Hematopoietic multipotent progenitor cell treated with erythropoietin and hydrocortisone succinate and interleukin-3 and kit ligand, for 8 days (in vitro differentiated cells): ENCODE results near the gene MIEN1.
A peak's percentile ranks its signal among the peaks of the same experiment; 100 is the strongest.
"Not testable (repeated sequence)": the region's sequence is repeated elsewhere in the genome, so short reads cannot be mapped to it uniquely, and the experiment has no call there.

Experiments
- DNase-seq: peaks from one replicate; pipeline ENCODE4 v3.0.0-alpha.2; 2015

Gene MIEN1

DNA sequence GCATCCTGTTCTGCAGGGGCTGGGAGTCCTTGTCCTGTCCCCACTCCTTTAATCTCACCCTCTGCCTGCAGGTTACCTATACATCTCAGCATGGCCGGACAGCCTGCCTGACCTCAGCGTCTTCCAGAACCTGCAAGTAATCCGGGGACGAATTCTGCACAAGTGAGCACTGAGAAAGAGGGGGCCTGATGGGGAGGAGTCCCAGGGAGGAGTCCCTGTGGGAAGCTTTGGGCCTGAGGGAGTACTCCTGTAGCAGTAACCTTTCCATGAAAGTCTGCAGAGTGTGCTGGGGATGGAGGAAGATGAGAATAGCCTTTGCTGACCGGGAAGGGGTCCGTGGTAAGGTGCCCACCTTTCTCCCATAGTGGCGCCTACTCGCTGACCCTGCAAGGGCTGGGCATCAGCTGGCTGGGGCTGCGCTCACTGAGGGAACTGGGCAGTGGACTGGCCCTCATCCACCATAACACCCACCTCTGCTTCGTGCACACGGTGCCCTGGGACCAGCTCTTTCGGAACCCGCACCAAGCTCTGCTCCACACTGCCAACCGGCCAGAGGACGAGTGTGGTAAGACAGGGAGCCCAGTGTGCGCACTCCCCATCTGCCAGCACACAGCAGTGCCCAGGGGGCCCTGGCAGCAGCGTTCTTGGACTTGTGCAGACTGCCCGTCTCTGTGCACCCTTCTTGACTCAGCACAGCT lies 14.8 kb downstream of the MIEN1 start:
- DNase-seq: no peak

DNA sequence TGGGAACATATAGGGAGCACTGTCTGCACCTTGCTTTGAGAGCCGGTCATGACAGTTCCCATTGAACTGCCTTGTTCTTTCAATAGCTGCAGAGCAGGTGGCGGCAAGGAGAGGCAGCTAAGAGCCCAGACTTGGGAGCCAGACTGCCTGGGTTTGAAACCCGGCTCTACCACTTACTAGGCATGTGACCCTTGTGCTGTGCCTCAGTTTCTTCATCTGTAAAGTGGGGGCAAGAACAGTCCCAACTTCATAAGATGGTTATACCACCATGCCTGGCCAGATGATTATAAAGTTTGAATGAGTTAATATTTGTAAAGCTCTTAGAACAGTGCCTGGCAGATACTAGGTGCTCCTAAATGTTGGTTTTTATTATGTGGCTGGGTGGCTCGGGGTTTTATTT lies 16.1 kb downstream of the MIEN1 start:
- DNase-seq: no peak

DNA sequence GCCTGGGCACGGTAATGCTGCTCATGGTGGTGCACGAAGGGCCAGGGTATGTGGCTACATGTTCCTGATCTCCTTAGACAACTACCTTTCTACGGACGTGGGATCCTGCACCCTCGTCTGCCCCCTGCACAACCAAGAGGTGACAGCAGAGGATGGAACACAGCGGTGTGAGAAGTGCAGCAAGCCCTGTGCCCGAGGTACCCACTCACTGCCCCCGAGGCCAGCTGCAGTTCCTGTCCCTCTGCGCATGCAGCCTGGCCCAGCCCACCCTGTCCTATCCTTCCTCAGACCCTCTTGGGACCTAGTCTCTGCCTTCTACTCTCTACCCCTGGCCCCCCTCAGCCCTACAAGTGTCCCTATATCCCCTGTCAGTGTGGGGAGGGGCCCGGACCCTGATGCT lies 18.5 kb downstream of the MIEN1 start:
- DNase-seq: no peak

DNA sequence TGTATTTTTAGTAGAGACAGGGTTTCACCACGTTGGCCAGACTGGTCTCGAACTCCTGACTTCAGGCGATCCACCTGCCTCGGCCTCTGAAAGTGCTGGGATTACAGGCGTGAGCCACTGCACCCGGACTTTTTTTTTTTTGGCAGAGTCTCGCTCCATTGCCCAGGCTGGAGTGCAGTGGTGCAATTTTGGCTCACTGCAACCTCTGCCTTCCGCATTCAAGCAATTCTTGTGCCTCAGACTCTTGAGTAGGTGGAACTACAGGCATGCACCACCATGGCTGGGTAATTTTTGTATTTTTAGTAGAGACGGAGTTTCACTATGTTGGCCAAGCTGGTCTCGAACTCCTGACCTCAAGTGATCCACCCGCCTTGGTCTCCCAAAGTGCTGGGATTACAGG lies 19.3 kb downstream of the MIEN1 start:
- DNase-seq: not testable (repeated sequence)

DNA sequence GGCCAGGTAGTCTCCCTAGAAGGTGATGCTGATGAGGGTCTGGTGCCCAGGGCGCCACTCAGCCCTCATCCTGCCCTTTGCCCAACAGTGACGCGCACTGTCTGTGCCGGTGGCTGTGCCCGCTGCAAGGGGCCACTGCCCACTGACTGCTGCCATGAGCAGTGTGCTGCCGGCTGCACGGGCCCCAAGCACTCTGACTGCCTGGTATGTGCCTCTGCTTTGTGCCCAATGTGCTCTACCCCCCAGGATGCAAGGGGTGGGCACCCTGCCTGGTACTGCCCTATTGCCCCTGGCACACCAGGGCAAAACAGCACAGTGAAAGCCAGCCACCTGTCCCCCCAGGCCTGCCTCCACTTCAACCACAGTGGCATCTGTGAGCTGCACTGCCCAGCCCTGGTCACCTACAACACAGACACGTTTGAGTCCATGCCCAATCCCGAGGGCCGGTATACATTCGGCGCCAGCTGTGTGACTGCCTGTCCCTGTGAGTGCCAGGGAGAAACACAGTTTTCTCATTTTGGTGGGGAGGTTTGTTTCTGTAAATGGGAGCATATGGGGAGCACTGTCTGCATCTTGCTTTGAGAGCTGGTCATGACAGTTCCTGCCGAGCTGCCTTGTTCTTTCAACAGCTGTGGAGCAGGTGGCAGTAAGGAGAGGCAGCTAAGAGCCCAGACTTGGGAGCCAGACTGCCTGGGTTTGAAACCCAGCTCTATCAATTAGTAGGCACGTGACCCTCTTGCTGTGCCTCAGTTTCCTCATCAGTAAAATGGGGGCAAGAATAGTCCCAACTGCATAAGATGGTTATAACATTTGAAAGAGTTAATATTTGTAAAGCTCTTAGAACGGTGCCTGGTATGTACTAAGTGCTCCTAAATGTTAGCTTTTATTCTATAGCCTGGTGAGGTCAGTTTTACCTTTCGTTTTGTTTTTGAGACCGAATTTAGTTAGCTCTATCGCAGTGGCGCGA lies 20.1 kb downstream of the MIEN1 start:
- DNase-seq: no peak

DNA sequence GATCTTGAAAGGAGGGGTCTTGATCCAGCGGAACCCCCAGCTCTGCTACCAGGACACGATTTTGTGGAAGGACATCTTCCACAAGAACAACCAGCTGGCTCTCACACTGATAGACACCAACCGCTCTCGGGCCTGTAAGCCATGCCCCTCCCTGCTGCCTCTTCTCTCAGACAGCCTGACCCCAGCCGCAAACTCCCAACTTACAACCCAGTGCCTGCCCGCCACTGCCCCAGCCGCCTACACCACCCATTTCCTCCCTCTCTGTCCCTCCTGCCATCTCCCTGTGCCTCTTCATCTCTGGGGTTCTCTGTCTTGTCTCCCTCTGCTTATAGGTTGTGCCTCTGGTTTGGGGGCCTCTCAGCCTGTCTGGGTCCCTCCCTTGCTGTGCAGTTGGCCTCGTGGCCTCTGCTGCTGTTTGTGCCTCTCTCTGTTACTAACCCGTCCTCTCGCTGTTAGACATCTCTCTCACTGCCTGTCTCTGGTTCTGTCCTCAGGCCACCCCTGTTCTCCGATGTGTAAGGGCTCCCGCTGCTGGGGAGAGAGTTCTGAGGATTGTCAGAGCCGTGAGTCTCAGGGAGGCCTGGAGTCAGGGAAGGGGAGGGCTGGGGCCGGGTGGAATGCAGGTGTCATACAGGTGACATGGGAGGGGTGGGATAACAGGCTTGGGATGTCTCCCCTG lies 20.9 kb downstream of the MIEN1 start:
- no peak for DNase-seq

DNA sequence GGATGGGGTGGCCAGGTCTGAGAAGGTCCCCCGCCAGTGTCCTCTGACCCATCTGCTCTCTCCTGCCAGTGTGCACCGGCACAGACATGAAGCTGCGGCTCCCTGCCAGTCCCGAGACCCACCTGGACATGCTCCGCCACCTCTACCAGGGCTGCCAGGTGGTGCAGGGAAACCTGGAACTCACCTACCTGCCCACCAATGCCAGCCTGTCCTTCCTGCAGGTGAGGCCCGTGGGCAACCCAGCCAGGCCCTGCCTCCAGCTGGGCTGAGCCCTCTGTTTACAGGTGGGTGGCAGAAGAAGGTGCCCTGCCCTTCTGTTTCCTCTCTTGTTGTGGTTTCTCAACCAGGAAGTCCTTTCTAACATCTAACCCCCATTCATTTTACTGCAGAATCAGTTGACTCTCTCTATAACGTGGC lies 23.4 kb downstream of the MIEN1 start:
- no peak for DNase-seq

DNA sequence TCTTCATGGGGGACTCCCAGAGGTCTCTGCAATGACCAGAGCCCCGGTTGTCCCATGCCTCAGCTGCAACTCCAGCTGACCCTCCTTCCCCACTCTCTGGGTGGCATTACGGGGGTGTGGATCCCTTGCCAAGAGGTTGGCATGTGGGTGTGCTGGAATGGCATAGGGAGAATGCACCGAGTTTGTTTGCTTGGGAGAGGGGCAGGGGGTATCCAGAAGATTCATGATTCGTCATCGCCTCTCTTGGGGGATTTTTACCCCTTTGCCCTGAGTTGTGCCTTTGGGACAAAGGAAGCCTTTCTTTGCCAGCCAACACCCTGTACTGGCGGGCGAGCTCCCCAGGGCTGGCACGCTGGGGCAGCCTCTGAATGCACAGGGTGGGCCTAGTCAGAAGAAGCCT lies 23.9 kb downstream of the MIEN1 start:
- DNase-seq: no peak

DNA sequence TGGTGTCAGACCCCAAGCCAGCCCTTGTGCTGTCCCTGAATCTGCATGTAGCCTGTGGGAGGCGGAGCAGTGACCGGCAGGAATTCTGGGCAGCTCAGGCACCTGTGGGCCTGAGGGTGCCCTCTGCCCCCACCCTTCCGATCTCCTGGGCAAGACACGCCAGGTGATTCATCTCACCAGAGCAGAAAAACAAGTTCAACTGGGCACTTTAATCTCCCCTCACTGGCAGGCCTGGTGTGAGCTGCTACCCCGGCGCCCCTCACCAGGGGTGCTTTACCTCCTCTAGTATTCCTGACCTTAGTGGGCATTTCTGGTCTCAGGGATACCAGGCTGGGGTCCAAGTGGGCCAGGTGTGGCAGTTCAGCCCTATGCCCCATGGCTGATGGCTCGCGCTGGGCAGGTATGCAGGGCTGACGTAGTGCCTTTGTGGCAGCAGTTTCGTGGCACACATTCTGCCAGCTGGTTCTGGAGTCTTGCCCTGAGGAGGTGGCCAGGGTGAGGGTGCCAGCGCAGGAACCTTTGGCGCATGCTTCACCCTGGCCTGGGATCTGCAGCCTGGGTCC lies 24.5 kb downstream of the MIEN1 start:
- no peak for DNase-seq

DNA sequence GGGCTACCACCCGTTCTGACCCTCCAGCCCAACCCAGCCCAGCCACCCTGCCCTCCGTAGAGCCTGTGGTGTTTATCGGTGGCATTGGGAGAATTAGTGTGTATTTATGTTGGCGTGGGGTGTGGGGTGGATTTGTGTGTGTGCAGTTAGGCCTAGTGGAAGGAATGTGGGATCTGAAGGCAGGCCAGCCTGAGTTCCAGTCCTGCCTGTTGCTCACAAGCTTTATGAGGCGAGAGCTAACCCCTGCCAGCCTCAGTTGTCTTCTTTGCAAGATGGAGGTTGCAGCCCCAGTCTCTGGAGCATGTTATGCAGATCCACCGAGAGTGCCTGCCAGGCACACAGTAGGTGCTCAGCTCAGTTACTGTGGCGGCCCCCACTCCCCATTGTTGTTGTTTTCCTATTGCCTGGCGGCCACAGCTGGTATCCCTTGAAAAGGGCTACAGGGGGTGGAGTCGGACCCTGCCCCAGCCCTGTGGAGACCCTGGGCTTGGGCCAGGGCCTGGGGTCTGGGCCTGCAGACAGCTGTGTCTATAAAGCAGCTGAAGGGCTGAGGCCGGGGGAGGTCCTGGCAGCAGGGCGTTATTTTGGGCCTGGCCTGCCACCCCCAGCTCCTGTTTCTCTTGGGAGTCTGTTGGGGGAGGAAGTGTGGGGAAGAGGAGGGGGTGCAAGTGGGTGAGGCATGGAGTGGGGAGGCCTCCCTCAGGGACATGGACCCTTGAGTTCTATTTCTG lies 25.3 kb downstream of the MIEN1 start:
- no peak for DNase-seq

DNA sequence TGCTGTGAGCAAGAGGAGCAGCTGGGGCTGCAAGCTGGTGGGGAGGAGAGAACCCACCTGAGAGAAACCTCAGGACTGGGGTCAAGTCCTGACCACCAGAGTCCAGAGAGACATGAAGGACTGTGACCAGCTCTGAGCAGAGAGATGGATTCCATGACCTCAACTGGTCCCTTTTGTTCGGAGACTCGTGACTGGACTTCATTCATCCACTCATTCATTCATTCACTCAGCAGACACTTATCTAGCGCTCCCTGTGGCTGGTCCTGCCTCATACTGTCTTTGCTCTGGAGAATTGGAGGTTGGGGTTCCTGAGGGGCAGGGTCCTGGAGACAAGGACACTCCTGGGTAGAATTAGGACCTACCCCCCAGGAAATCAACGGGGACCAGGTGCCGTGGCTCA lies 26.4 kb downstream of the MIEN1 start:
- DNase-seq: no peak

DNA sequence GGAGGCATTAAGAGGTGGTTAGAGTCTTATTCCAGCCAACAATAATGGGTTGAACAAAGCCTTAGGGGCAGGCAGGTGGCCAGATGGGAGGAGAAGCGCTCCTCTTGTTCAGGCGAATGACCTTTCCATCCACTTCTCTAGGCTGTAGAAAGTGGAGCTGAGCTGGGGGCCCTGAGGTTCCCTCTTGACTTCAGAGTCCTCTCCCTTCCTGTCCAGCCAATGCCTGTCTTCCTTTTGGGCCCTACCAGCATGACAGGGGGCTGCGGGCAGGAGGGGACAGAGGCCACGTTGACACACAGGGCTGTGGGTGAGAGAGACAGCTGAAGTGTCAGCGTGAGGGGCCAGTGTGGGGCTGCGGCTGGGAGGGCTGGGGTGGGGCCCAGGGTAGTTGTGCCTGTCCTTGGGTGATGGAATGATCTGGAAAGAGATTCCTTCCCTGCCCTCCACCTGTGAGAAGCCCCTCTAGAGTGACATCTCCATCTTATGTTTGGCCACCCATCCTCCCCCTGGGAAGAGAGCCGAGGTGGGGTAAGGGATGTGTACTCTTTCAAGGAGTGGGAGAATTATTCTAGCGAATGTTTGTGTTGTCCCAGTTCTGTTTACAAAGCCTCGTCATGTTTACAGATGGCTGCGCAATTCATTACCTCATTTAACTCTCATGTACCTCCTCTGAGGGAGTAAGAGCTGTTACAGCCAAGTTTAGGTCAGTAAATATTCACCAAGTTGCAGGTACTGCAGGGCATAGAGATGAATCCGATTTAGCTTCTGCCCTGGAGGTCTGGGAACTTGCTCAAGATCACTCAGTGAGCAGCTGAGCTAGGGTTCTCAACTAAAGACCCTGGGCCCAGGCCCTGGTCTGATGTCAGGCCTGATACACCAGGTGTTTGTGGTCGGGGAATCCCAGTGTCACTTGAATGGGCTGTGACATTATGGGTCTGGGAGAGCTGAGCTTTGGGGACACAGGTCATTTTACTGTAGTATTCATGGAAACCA lies 27.1 kb downstream of the MIEN1 start:
- no peak for DNase-seq

DNA sequence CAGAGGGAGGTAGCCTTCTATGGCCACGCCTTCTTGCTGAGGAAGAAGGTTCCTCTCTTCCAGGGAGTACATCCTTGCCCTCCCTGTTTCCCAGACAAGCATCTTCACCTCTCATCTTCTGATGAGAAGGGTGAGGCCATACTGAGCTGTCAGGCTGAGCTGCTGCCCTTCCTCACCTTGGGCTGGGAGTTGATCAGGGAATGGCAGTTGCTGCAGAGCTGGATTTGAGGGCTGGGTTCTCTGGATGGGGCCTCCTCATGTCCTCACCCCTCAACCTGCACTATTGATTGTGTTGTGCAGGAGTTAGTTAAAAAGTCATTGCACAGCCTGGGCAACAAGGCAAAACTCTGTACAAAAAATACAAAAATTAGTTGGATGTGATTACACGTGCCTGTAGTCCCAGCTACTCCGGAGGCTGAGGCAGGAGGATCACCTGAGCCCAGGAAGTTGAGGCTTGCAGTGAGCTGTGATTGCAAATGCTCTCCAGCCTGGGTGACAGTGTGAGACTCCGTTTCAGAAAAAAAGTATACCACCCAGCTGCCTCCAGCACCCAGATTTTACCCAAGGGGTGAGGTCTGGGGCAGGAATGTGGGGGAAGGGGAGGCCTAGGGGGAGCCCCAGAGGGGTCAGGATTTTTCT lies 28.4 kb downstream of the MIEN1 start:
- no peak for DNase-seq

DNA sequence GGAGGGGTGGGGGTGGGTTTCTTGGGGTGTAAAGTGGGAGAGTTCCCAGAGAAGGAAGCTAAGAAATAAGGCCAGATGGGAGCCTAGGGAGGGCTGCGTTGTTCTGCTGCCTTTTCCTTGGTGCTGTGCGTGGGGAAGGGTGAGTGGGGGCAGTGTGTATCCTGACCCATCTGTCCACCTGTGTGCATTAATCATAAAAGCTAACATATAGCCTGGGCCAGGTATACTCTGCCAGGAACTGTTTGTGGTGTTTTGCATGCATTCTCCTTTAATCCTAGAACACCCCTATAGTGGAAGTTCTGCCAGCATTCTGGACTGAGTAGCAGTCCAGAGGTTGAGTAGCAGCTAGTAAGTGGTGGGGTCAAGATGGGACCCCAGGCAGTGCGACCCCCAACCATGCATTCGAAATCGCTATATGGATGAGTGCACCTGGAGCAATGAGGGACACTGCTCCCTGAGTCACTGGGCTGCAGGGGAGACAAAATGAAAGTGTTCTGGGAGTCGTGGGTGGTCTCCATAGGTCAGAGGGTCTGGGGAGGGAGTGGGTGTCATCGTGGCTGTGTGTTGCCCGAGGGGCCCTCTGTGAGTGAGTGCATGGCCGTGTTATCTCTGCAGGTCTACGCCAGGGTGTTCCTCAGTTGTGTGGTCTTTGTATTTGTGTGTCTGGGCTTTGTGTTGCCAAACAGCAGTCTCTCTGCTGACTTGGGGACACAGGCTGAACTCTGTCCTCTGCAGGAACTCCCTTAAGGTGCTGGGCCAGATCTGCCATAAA lies 29.1 kb downstream of the MIEN1 start:
- DNase-seq: no peak

DNA sequence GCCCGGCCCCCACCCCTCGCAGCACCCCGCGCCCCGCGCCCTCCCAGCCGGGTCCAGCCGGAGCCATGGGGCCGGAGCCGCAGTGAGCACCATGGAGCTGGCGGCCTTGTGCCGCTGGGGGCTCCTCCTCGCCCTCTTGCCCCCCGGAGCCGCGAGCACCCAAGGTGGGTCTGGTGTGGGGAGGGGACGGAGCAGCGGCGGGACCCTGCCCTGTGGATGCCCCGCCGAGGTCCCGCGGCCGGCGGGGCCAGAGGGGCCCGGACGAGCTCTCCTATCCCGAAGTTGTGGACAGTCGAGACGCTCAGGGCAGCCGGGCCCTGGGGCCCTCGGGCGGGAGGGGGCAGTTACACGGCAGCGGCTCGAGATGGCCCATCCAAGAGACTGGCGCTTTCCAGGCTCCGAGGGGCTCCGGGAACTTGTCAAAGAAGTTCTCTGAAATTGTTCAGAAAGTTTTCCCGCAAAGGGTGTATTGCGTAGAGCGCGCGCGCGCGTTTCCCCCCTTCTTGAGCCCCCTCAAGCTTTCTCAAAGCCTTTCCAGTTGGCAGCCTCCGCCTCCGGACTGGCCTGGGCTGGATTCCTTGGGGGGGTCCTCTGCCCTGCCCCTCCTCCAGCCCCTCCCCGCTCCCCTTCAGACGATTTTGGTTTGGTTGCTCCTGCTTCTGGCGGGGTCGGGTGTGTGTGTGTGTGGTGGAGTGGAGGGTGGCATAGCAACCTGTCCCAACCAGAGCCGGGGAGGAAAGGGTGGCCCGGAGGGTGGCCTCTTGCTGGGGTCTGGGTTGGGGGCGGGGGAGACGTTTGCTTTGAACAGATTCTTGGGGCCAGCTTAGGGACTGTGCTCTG lies 30.0 kb downstream of the MIEN1 start:
- DNase-seq: no peak

DNA sequence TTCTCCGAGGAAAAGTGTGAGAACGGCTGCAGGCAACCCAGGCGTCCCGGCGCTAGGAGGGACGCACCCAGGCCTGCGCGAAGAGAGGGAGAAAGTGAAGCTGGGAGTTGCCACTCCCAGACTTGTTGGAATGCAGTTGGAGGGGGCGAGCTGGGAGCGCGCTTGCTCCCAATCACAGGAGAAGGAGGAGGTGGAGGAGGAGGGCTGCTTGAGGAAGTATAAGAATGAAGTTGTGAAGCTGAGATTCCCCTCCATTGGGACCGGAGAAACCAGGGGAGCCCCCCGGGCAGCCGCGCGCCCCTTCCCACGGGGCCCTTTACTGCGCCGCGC lies 30.5 kb downstream of the MIEN1 start, which contains the start of gene ERBB2:
Gene ERBB2, plus strand, starts transcription at position 247 of the 330 bp plus-strand sequence. CDS start 175 bp downstream, outside the sequence.
- no peak for DNase-seq

DNA sequence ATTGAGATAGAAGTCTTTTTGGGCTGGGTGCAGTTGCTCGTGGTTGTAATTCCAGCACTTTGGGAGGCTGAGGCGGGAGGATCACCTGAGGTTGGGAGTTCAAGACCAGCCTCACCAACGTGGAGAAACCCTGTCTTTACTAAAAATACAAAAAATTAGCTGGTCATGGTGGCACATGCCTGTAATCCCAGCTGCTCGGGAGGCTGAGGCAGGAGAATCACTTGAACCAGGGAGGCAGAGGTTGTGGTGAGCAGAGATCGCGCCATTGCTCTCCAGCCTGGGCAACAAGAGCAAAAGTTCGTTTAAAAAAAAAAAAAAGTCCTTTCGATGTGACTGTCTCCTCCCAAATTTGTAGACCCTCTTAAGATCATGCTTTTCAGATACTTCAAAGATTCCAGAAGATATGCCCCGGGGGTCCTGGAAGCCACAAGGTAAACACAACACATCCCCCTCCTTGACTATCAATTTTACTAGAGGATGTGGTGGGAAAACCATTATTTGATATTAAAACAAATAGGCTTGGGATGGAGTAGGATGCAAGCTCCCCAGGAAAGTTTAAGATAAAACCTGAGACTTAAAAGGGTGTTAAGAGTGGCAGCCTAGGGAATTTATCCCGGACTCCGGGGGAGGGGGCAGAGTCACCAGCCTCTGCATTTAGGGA lies 31.0 kb downstream of the MIEN1 start:
- not testable (repeated sequence) for DNase-seq

DNA sequence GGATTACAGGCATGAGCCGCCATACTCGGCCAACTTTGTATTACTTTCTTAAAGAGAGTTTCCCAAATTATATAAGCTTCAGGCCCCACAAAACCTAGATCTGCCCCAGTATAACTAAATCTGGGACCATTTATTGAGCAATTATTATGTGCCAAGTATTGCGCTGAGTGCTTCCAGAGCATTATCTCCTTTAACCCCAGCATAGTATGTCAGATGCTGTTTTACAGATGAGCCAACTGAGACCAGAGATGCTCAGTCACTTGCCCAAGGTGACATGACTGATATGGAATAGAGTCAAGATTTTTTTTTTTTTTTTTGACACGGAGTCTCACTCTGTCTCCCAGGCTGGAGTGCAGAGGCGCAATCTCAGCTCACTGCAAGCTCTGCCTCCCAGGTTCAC lies 32.4 kb downstream of the MIEN1 start:
- peak; percentile 31 for DNase-seq
